ENCODE measurements around the gene NR2F1-AS1. TPM values are rescaled to one million over a fixed set of nuclear protein-coding genes. Genes with fewer than 3 reads are reported as not detected.

NR2F1-AS1 gene
- total and polyA plus RNA-seq, 4 donors: 2.0 to 4.0 (median 2.1) TPM

DNA sequence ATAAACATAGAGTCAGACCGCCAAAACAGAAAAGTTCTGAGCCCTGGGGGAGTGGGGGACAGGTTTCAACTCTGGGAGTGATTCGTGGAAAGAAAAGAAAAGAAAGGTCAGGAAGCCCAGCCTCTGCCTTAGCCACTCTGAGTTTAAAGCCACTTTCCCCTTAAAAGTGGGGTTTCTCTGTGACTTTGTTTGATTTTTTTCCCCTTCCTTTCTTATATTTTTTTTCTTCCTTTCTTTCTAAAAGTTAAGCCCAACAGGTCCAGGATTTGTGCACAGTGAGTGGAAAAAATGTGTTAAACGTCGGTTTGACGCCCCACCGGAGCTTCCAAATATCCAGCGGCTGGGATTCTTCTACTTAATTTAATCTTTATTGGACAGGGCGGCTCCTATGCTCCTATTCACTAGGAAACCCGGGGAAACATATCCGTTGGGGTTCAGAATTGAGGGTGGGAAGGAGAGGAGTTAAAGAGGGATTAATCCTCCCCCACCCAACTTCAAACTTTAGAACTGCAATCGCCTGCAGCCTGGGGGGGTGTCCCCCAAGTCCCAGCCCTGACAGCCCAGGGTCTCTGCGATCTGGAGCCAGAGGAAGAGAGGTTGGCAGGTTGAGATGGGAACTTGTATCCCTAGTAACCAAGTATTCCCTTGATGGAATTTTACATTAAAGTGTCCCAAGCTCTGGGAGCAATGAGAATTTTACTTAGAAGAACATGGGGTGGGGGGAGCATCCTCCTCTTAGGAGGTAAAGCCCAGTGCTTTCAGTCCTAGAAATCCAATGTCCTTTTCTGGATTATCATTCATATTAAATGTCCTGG, 6.3 kb downstream of the NR2F1-AS1 start (continued):
- no peak for TF ChIP-seq HNF4G (IDR thresholded peaks at IDR 0.05)

DNA sequence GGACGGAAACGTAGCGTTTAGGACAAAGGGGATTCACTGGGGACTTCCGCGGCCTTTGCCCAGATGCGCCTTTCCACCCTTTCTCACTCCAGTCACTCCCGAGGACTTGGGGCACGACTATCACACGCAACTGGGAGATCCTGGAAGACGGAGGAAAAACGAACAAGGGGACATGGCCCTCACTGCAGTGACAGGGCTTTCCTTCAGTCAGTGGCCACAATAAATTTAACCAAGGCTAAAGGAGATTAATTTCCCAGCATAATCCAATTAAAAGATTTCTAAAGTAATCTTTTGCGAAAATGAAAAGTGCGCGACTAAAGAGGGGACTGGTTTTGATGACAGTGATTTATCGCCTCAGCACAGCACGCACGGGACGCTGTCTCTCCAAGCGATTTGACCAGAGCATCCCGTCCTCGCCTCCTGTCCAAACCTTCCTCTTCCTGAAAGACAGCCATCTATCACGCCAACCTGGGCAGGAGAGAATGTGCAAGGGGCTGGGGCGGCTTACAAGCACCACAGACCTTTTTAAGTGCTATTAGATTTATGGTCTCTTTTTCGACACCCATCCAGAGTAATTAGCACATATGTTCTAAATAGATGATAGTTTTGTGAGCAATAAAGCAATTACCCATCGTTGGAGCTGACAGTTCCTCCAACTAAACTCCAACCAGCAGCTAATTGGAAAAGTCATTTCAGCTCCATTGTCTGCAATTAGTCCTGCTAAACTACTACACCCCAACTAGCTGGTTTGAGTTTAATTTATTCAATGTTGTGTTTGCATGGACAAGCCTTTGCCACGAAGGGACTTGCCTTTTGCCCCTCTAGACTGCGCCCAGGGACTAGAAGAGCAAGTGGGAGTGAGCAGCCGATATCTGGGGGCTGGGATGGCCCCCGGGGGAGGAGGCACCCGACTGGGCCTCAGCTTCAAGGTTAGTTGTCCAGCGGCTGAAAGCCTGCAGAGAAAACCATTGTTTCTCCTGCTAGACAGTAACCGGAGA, 7.4 kb downstream of the NR2F1-AS1 start:
- no peak for DNase-seq (ENCODE audit: low spot score)
- 33% methylated on average over 32 of the region's 32 CpGs for WGBS
- Histone ChIP-seq H3K9ac (ENCODE audit: low read depth in 1 of 2, low read length in 2 of 2) (no peak overlapping the region), H3K27ac (ENCODE audit: low read depth in 1 of 2, low read length in 2 of 2) (no peak overlapping the region), H3K4me1 (ENCODE audit: control insufficient read depth in 4 of 4, insufficient read depth in 4 of 4, low read length in 3 of 4) (peaks cover 8 to 18% (median 12%) of the 10 kb centered on the region in 4 donors), H3K9me3 (ENCODE audit: control insufficient read depth in 4 of 4, low read length in 3 of 4) (no peaks in the 10 kb centered on the region), H3K36me3 (ENCODE audit: control insufficient read depth in 4 of 4, insufficient read depth in 3 of 4, low read depth in 1 of 4, low read length in 3 of 4) (no peaks in the 10 kb centered on the region), H3K4me3 (ENCODE audit: low read depth in 1 of 3, low read length in 3 of 3) (no peak overlapping the region), H3K27me3 (ENCODE audit: control insufficient read depth in 4 of 4, insufficient read depth in 4 of 4, low read length in 3 of 4) (peaks cover 0 to 25% (median 16%) of the 10 kb centered on the region in 4 donors)
- TF ChIP-seq SP1 (IDR thresholded peaks at IDR 0.05): no peak
- TF ChIP-seq GABPA (IDR thresholded peaks at IDR 0.05 in 1 of 2, conservative IDR thresholded peaks at IDR 0.05 in 1 of 2): no peak
- TF ChIP-seq, protein P1, sequence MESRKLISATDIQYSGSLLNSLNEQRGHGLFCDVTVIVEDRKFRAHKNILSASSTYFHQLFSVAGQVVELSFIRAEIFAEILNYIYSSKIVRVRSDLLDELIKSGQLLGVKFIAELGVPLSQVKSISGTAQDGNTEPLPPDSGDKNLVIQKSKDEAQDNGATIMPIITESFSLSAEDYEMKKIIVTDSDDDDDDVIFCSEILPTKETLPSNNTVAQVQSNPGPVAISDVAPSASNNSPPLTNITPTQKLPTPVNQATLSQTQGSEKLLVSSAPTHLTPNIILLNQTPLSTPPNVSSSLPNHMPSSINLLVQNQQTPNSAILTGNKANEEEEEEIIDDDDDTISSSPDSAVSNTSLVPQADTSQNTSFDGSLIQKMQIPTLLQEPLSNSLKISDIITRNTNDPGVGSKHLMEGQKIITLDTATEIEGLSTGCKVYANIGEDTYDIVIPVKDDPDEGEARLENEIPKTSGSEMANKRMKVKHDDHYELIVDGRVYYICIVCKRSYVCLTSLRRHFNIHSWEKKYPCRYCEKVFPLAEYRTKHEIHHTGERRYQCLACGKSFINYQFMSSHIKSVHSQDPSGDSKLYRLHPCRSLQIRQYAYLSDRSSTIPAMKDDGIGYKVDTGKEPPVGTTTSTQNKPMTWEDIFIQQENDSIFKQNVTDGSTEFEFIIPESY (IDR thresholded peaks at IDR 0.05): no peak
- TF ChIP-seq RAD21 (IDR thresholded peaks at IDR 0.05): no peak
- TF ChIP-seq FOXA2 (IDR thresholded peaks at IDR 0.05): no peak
- TF ChIP-seq TAF1 (conservative IDR thresholded peaks at IDR 0.05): no peak
- no peak for TF ChIP-seq EGR1 (IDR thresholded peaks at IDR 0.05; ENCODE audit: low read depth in 2 of 2)
- no peak for TF ChIP-seq HNF4G (IDR thresholded peaks at IDR 0.05)
- no peak for TF ChIP-seq HNF4A (conservative IDR thresholded peaks at IDR 0.05)
- no peak for TF ChIP-seq FOXA1 (IDR thresholded peaks at IDR 0.05)

DNA sequence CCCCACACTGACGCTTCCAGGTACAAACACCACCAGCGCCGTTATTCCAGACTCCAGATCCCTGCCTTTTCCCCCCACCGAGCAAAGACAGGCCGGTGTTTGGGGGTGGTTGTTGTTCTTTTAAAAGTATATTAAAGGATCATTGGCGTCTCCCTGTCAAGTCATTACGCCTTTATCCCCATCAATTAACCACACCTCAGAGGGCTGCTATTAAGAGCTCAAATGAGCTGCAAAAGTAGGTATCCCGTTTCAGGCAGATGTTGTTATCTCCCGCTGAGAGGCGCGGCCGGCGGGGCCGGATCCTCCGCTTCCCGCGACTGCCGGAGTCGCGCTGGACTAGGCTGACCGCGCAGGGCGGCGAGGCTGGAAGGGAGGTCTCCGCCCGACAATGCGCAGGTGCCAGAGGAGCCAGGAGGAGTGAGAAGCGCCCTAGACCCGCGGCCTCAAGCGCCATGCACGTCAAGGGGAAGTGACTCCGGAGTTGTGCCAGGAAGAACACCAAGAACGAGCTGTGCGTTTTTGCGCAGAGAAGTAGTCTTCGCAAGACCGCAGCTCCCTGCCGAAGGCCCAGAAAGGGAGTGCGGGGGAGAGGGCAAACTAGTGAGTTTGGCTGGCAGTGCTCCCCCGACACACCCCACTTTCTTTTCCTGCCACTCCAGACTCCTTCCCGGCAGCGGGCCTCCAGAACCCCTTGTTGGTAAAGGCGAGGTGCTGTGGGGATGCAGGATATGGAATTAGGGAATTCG, 8.2 kb downstream of the NR2F1-AS1 start:
- Histone ChIP-seq H3K4me1 (ENCODE audit: control insufficient read depth in 4 of 4, insufficient read depth in 4 of 4, low read length in 3 of 4) (peaks cover 8 to 18% (median 12%) of the 10 kb centered on the region in 4 donors), H3K9me3 (ENCODE audit: control insufficient read depth in 4 of 4, low read length in 3 of 4) (no peaks in the 10 kb centered on the region), H3K4me3 (ENCODE audit: low read depth in 1 of 3, low read length in 3 of 3) (no peak overlapping the region), H3K36me3 (ENCODE audit: control insufficient read depth in 4 of 4, insufficient read depth in 3 of 4, low read depth in 1 of 4, low read length in 3 of 4) (no peaks in the 10 kb centered on the region), H3K9ac (ENCODE audit: low read depth in 1 of 2, low read length in 2 of 2) (no peak overlapping the region), H3K27me3 (ENCODE audit: control insufficient read depth in 4 of 4, insufficient read depth in 4 of 4, low read length in 3 of 4) (peaks cover 0 to 21% (median 16%) of the 10 kb centered on the region in 4 donors), H3K27ac (ENCODE audit: low read depth in 1 of 2, low read length in 2 of 2) (no peak overlapping the region)
- no peak for DNase-seq (ENCODE audit: low spot score)
- 12% methylated on average over 45 of the region's 45 CpGs for WGBS
- TF ChIP-seq HNF4A (conservative IDR thresholded peaks at IDR 0.05): no peak
